HG02970 (cell line): ENCODE measurements around the gene MAP2K3.

Source experiments
- ATAC-seq: cut with Tn5 transposase; IDR thresholded peaks from one replicate; pipeline ENCODE4 v1.9.1; 2021; ENCODE audit warnings: mild to moderate bottlenecking, moderate library complexity, moderate number of reproducible peaks; ENCODE audit not compliant: unreplicated experiment, low FRiP score

The MAP2K3 gene

GRCh38 chr17:21252796-21253645 is 31.5 kb upstream of the MAP2K3 start, which contains the start of gene NATD1:
Gene NATD1 (minus strand): TSS chr17:21253410. CDS start chr17:21253264, 146 bp downstream.
- ATAC-seq, result peak; percentile 57

GRCh38 chr17:21253646-21254441 is 30.7 kb upstream of the MAP2K3 start:
- no peak for ATAC-seq

GRCh38 chr17:21258593-21258992 is 25.9 kb upstream of the MAP2K3 start:
- no peak for ATAC-seq

GRCh38 chr17:21262259-21262993 is 22.1 kb upstream of the MAP2K3 start:
- no peak for ATAC-seq

- ATAC-seq, result no peak
Measured at GRCh38 chr17:21263376-21263775, 21.1 kb upstream of the MAP2K3 start.

GRCh38 chr17:21268596-21269188 is 15.8 kb upstream of the MAP2K3 start:
- ATAC-seq, result no peak

GRCh38 chr17:21269394-21269793 is 15.1 kb upstream of the MAP2K3 start:
- no peak for ATAC-seq

- no peak for ATAC-seq
Measured at GRCh38 chr17:21271454-21272183, 12.9 kb upstream of the MAP2K3 start.

GRCh38 chr17:21272250-21272649 is 12.3 kb upstream of the MAP2K3 start:
- ATAC-seq, result no peak

GRCh38 chr17:21272881-21273792 is 11.4 kb upstream of the MAP2K3 start:
- no peak for ATAC-seq

GRCh38 chr17:21275047-21275578 is 9.4 kb upstream of the MAP2K3 start:
- ATAC-seq, result no peak

GRCh38 chr17:21275579-21276263 is 8.8 kb upstream of the MAP2K3 start:
- ATAC-seq, result peak; percentile 90

GRCh38 chr17:21276264-21276588 is 8.3 kb upstream of the MAP2K3 start:
- no peak for ATAC-seq

- ATAC-seq, result no peak
Measured at GRCh38 chr17:21277332-21277731, 7.2 kb upstream of the MAP2K3 start.

- no peak for ATAC-seq
Measured at GRCh38 chr17:21278450-21279197, 5.9 kb upstream of the MAP2K3 start.

- no peak for ATAC-seq
Measured at GRCh38 chr17:21279198-21279535, 5.3 kb upstream of the MAP2K3 start.

- no peak for ATAC-seq
Measured at GRCh38 chr17:21279582-21279981, 4.9 kb upstream of the MAP2K3 start.
